GM18508 (cell line): Measurements from ENCODE around the gene PAPSS1.

Source experiments
- ATAC-seq: cut with Tn5 transposase; IDR thresholded peaks from one replicate; pipeline ENCODE4 v1.9.1; 2021; ENCODE audit warnings: moderate number of reproducible peaks; ENCODE audit not compliant: insufficient read depth, unreplicated experiment

The PAPSS1 gene

GRCh38 chr4:107572281-107572680 is 147.8 kb downstream of the PAPSS1 start:
- ATAC-seq: no peak

GRCh38 chr4:107570952-107571351 is 149.1 kb downstream of the PAPSS1 start:
- no peak for ATAC-seq

GRCh38 chr4:107564326-107564725 is 155.7 kb downstream of the PAPSS1 start:
- ATAC-seq: no peak
